ENCODE results near the gene ILK. TPM values are rescaled to one million over a fixed set of nuclear protein-coding genes. Genes with fewer than 3 reads are reported as not detected.

The ILK gene
- total and polyA plus RNA-seq, 2 of the 13 experiments (the other 11 are each of a cell fraction or from before 2014, with no cell fraction given), result 70.3 to 108 TPM

- TF ChIP-seq ZNF800 (CRISPR knock-in tag; IDR thresholded peaks at IDR 0.05) (no peak), MAF1 (CRISPR knock-in tag; IDR thresholded peaks at IDR 0.05; ENCODE audit: borderline replicate concordance) (no peak), SSRP1 (CRISPR knock-in tag; IDR thresholded peaks at IDR 0.05) (no peak), KLF15 (CRISPR knock-in tag; IDR thresholded peaks at IDR 0.05; ENCODE audit: borderline replicate concordance) (no peak), PLSCR1 (CRISPR knock-in tag; IDR thresholded peaks at IDR 0.05; ENCODE audit: borderline replicate concordance) (no peak), ZNF256 (CRISPR knock-in tag; conservative IDR thresholded peaks at IDR 0.05) (no peak), ZNF441 (CRISPR knock-in tag; IDR thresholded peaks at IDR 0.05; ENCODE audit: borderline replicate concordance) (no peak), CBX5 (CRISPR knock-in tag; IDR thresholded peaks at IDR 0.05; ENCODE audit: borderline replicate concordance) (no peak), ZNF816 (CRISPR knock-in tag; IDR thresholded peaks at IDR 0.05; ENCODE audit: borderline replicate concordance) (no peak), ZBTB33 (CRISPR knock-in tag; IDR thresholded peaks at IDR 0.05) (no peak)
- no TSS peak for BruUV-seq (replicated peaks)
- Histone ChIP-seq H3K4me1 (ENCODE audit: insufficient read depth, low read length) (peaks cover 33% of the 10 kb centered on the region), H3K9ac (ENCODE audit: insufficient read depth, low read depth, low read length) (no peak overlapping the region), H3K27me3 (ENCODE audit: control insufficient read depth in 1 of 2, insufficient read depth in 2 of 2, low read length in 2 of 2) (peaks cover 3 to 16% of the 10 kb centered on the region in 2 experiments; a peak in 4 of 5 replicates), H3K79me2 (ENCODE audit: insufficient read depth, low read length) (peaks cover 7% of the 10 kb centered on the region), H3K9me3 (ENCODE audit: low read length) (no peaks in the 10 kb centered on the region), H3K4me2 (ENCODE audit: low read depth, low read length) (no peak overlapping the region), H3K4me3 (replicated peaks in 1 of 3; ENCODE audit: insufficient read depth in 1 of 3, low read depth in 2 of 3, low read length in 3 of 3) (no peak overlapping the region), H3K36me3 (replicated peaks in 1 of 2; ENCODE audit: control insufficient read depth in 1 of 2, insufficient read depth in 2 of 2, low read length in 2 of 2) (peaks cover 2 to 15% of the 10 kb centered on the region in 2 experiments; a peak in 3 of 5 replicates), H3K27ac (ENCODE audit: extremely low read length, insufficient read depth, low read length) (no peak overlapping the region), H2AFZ (ENCODE audit: low read length) (no peak overlapping the region), H4K20me1 (ENCODE audit: insufficient read depth, low read length) (no peaks in the 10 kb centered on the region)
- CTCF ChIA-PET (ENCODE audit: low intra/inter-chr PET ratio, low total read pairs), result no interaction called here
- POLR2A ChIA-PET, result interaction anchor here (3.1 kb wide), 1 partner anchor 10 kb away, joined by 36 read pairs; no protein-coding TSS in a partner anchor
- ATAC-seq, result no peak
- 95% methylated on average over 13 of the region's 14 CpGs for WGBS (ENCODE audit: low lambda C conversion rate)
- FAIRE-seq, result no peak
- intact Hi-C loops (cut with micrococcal nuclease; ENCODE audit: unreplicated experiment), result no loop called here
- in situ Hi-C loops (cut with HindIII; ENCODE audit: extremely low pct_ligation_motif_present, low pct_unique_long_range_greater_than_20kb), result no loop called here
- DNase-seq (ENCODE audit: low spot score), result no peak
Measured at GRCh38 chr11:6616596-6617250, 13.1 kb downstream of the ILK start.
